GM21360 (cell line): ENCODE measurements around the gene CDK15.
"Not testable (repeated sequence)": the region's sequence is repeated elsewhere in the genome, so short reads cannot be mapped to it uniquely, and the experiment has no call there.

ENCODE experiments used
- ATAC-seq: cut with Tn5 transposase; IDR thresholded peaks from one replicate; pipeline ENCODE4 v1.9.1; 2021; ENCODE audit warnings: mild to moderate bottlenecking, moderate library complexity; ENCODE audit not compliant: unreplicated experiment

CDK15 gene

DNA sequence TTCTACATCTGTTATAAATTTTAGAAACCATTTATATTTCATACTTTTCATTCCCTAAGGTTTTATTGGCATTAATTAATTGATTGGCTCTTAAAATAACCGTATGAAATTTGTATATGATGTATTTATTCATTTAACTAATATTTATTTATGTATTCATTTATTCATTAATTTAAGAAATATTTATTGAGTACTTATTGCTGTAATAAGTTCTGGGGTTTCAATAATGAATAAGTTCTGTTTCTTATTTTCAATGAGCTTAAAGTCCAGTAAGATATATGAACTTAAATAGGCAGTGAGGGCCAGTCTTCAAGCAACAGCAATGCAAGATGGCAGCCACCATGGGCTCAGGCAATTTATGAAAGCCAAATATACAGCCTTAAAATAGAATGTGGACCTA, 17.9 kb downstream of the CDK15 start:
- no peak for ATAC-seq

- no peak for ATAC-seq
Measured at GRCh38 chr2:201827621-201828020, 21.3 kb downstream of the CDK15 start.

GRCh38 chr2:201828220-201828619, 21.9 kb downstream of the CDK15 start:
- ATAC-seq: no peak

GRCh38 chr2:201830666-201831065, 24.3 kb downstream of the CDK15 start:
- no peak for ATAC-seq

DNA sequence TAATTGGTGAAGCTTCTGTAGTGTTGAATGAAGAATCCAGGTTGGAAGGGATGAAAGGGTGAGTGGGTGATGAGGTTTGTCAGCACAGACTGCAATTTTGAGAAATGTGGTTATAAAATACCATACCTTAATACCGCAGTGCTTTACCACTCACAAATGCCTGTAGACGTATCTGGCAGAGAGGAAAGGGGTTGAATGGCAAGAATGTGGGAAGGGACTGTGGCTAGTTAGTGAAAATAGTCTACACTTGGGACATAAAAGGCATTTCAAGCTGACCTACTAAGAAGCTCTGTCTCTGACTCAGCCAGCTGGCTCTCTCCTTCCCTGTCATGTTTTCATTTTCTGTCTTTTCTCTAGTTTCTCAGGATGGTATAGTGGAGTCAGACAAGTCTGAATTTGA, 25.1 kb downstream of the CDK15 start:
- no peak for ATAC-seq

DNA sequence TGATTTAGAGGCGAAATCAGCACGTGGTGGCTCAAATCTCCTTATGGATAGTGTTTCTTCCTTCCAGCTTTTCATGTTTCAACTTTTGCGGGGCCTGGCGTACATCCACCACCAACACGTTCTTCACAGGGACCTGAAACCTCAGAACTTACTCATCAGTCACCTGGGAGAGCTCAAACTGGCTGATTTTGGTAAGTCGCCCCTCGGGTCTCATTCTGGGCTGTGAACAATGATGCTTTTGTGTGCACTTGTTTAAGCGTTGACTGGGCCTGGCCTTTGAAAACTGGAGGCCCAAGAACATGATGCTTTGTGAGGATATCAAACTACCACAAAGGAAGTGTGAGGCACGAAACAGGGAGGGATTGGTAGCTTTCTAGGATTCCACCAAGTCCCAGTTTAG, 27.4 kb downstream of the CDK15 start:
- ATAC-seq: no peak

GRCh38 chr2:201835066-201835465, 28.7 kb downstream of the CDK15 start:
- no peak for ATAC-seq

DNA sequence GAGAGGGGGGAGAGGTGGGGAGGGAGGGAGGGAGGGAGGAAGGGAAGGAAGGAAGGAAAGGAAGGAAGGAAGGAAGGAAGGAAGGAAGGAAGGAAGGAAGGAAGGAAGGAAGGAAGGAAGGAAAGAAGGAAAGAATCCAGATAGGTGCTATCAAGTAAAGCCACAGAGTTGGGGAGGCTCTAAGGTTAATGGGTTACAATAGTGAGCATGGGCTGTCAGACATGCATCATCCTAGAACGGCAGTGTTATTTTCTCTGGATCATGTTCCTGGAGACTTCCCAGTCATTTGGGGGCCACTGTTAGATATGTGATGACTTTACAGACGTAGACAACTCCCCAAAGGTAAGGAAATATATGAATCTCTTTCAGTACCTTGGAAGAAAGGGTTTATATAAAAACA, 31.1 kb downstream of the CDK15 start:
- ATAC-seq: no peak

DNA sequence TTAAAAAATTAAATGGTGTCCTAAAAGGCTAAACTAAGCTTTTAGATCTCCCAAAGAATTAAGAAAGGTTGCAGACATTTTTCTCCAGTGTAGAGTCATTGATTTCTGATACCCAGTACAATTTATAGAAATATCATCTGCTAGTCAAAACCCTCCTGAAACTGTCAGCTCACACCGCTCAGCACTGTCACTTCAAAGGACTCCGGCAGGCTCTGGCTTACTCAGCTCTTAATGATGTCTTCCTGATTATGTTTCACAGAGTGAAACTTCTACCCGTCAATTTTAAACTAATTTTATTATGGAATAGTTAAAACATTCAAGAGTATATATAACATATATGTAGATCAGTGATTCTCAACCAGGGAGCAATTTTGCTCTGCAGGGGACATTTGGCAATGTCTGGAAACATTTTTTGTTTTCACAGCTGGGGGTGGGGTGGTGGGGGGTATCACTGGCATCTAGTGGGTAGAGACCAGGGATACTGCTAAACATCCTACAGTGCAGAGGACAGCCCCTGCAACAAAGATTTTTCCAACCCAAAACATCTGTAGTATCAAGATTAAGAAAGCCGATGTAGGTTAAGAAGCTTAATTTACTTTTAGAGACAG, 31.6 kb downstream of the CDK15 start:
- ATAC-seq: no peak

DNA sequence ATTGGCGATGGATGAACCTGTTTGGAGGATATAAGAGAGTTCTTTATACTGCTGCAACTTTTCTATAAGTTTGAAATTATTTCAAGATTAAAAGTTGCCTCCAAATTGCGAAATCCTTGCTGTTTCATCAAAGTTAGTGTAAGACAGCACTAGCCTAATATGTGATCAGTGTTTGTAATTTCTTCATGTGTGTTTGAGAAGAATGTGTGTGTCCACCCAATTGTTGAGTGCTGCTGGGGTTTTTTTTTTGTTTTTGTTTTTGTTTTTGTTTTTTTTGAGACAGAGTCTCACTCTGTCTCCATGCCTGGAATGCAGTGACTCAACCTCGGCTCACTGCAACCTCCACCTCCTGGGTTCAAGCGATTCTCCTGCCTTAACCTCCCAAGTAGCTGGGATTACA, 33.4 kb downstream of the CDK15 start:
- no peak for ATAC-seq

- no peak for ATAC-seq
Measured at GRCh38 chr2:201840726-201841125, 34.4 kb downstream of the CDK15 start.

GRCh38 chr2:201842131-201842860, 36.0 kb downstream of the CDK15 start:
- no peak for ATAC-seq

DNA sequence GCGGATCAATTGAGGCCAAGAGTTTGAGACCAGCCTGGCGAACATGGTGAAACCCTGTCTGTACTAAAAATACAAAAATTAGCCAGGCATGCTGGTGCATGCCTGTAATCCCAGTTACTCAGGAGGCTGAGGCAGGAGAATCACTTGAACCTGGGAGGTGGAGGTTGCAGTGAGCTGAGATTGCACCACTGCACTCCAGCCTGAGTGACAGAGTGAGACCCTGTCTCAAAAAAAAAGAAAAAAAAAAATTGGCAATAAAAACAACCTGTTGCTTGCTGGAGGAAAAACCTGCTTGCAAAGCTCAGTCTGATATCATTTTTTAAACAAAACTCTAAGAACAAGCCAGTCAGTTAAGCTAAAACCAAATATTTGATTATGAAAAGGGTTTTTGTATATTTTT, 38.6 kb downstream of the CDK15 start:
- ATAC-seq: not testable (repeated sequence)

- no peak for ATAC-seq
Measured at GRCh38 chr2:201847481-201847880, 41.1 kb downstream of the CDK15 start.

- no peak for ATAC-seq
Measured at GRCh38 chr2:201852462-201852861, 46.1 kb downstream of the CDK15 start.

DNA sequence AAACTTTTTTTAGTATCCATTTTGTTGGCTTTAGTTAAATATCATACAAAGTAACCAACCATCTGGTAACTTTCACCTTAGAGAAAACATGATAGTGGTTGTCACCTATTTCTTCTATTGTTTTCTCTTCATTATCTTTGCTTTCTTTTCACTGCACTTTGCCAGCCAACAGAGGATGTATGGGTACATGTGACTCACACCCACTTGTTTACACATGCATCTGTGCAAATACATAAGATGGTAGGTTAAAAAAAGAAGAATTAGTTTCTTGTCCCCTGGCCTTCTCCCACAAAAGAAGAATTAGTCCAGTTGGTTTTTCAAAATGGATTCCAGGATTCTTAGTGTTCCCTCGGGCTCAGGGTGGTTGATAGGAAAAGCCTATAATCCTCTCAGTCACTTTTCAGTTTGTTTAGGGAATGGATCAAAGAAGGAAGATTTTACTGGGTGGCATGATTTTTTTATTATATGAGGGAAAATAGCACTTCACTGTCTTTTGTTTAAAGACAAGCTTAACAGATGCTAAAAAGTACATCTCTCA, 46.6 kb downstream of the CDK15 start:
- no peak for ATAC-seq

DNA sequence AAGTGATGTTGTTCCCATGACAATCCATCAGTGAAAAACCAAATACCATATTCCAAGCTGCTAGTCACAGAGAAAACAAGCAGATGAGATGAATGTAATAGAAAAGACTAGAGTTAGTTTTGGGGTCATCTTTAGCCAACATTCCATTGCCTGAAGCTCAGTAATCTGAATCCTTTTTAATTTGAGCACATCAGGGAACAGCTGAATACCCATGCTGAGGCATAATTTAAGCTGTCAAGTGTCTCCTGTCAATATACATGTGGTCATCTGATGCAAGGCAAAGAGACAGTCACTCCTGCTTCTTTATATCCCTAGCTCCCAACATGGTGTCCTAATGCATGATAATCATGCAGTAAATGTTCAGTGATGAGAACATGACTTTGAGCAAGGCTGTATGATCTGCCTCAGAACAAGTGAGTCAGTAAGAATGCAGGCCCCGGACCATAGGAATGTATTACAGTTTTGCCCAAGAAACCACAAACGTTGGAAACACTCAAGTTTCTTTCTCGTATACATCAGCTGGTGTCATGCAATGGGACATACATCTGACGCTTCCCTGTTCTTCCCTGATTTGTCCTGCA, 48.0 kb downstream of the CDK15 start:
- no peak for ATAC-seq

DNA sequence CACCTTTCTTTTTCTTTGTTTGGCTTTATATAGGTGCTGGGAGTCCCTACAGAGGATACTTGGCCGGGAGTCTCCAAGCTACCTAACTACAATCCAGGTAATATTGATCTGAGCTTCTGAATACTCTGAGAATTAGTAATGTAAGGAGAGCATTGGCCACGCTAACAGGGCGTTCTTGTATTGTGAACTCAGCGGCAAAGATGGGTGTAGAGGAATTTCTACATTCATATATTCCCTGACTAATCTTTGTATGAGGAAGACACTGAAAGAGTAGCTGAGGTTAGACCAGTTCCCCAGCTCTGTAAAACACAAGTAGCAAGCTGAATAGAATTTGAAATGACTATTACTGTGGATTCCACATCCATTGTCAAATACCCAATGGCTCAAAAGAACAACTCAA, 48.5 kb downstream of the CDK15 start:
- ATAC-seq: no peak

- no peak for ATAC-seq
Measured at GRCh38 chr2:201855356-201855755, 49.0 kb downstream of the CDK15 start.

- no peak for ATAC-seq
Measured at GRCh38 chr2:201857326-201857725, 51.0 kb downstream of the CDK15 start.

DNA sequence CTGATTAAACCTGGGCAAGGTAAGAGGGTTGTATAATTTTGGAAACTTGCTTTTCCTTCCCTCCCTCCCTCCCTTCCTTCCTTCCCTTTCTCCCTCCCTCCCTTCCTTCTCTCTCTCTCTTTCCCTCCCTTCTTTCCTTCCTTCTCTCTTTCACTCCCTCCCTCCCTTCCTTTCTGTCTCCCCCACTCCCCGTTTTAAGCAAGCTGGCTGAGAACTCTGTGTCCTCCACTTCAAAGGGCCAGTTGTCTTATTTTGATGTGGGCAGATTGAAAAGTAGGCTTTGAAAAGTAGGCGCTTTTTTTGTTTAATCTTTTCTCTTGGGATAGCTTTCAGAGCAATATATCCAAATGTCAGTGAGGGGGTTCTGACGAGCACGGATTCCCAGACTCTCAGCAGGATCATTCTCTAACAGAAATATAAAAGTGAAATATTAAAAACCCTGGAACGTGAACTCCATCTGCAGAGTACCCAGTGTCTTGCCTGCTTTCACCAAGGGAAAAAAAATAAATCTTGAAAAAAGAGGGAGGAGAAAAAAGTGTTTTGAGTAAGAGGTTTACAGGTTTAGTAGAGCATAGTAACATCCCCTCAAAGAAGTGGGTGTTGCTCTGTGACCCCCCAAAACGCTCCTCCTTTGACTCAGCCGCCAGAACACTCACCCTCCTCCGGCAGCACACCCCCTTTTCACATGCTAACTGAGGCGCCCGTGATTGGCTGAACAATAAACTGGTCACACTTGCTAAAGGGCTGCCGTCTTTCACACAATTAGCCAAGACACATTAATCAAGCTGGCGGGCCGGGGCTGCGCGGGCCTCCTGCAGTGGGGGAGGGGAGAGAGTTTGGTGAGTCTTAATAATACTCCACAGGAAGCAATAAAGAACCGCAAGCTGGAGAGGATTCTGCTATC, 52.2 kb downstream of the CDK15 start:
- ATAC-seq: no peak
